Astrocyte (in vitro differentiated cells and primary cell): ENCODE measurements around the gene DHRS3. TPM values are rescaled to one million over a fixed set of nuclear protein-coding genes. Genes with fewer than 3 reads are reported as not detected.

Experiments used
- DNase-seq: peaks from one replicate; pipeline ENCODE4 v3.0.0-alpha.2; 2010; ENCODE audit warnings: low read depth
- FAIRE-seq: peaks from 2 replicates; lab custom pipeline; 2011; peaks lifted over from hg19 to GRCh38; lab: Jason Lieb, UNC
- H2AFZ ChIP-seq: 2 replicates; pipeline ENCODE4 v1.6.0; 2012; ENCODE audit warnings: low read depth, low read length, inconsistent platforms
- H3K27ac ChIP-seq: 2 replicates; pipeline ENCODE4 v1.5.1; 2011; ENCODE audit warnings: low read depth, low read length, inconsistent platforms
- H3K27me3 ChIP-seq: 2 replicates; pipeline ENCODE4 v1.6.0; 2011; ENCODE audit warnings: low read length, inconsistent platforms; ENCODE audit not compliant: insufficient read depth
- H3K36me3 ChIP-seq: 2 replicates; pipeline ENCODE4 v1.5.1; 2011; ENCODE audit warnings: low read length, inconsistent platforms; ENCODE audit not compliant: insufficient read depth
- H3K4me1 ChIP-seq: 2 replicates; pipeline ENCODE4 v1.5.1; 2011; ENCODE audit warnings: low read length, inconsistent platforms; ENCODE audit not compliant: insufficient read depth
- H3K4me2 ChIP-seq: 2 replicates; pipeline ENCODE4 v1.6.0; 2012; ENCODE audit warnings: low read length, inconsistent platforms
- H3K4me3 ChIP-seq: 2 replicates; pipeline ENCODE4 v1.5.1; 2011; ENCODE audit warnings: low read depth, mild to moderate bottlenecking, low read length, inconsistent platforms; ENCODE audit not compliant: insufficient read depth
- H3K79me2 ChIP-seq: 2 replicates; pipeline ENCODE4 v1.6.0; 2012; ENCODE audit warnings: mild to moderate bottlenecking, low read length, inconsistent platforms; ENCODE audit not compliant: insufficient read depth
- H3K9ac ChIP-seq: 2 replicates; pipeline ENCODE4 v1.6.0; 2012; ENCODE audit warnings: mild to moderate bottlenecking, low read length, inconsistent platforms
- H3K9me3 ChIP-seq: 2 replicates; pipeline ENCODE4 v1.5.1; 2012; ENCODE audit warnings: low read depth, mild to moderate bottlenecking, low read length, inconsistent platforms; ENCODE audit not compliant: insufficient read depth
- H4K20me1 ChIP-seq: 2 replicates; pipeline ENCODE4 v1.6.0; 2012; ENCODE audit warnings: low read length, inconsistent platforms; ENCODE audit not compliant: insufficient read depth
- H3K27ac Mint-ChIP-seq: one replicate; pipeline ENCODE4 v1.8.0; 2021; ENCODE audit warnings: mild to moderate bottlenecking, mixed read lengths; ENCODE audit not compliant: unreplicated experiment
- H3K27me3 Mint-ChIP-seq: one replicate; pipeline ENCODE4 v1.8.0; 2021; ENCODE audit warnings: low read depth, mixed read lengths; ENCODE audit not compliant: unreplicated experiment
- H3K36me3 Mint-ChIP-seq: one replicate; pipeline ENCODE4 v1.8.0; 2021; ENCODE audit warnings: low read depth, mixed read lengths; ENCODE audit not compliant: unreplicated experiment
- H3K4me1 Mint-ChIP-seq: one replicate; pipeline ENCODE4 v1.8.0; 2021; ENCODE audit warnings: low read depth, mixed read lengths; ENCODE audit not compliant: unreplicated experiment
- H3K4me3 Mint-ChIP-seq: one replicate; pipeline ENCODE4 v1.8.0; 2021; ENCODE audit warnings: mild to moderate bottlenecking, moderate library complexity, mixed read lengths; ENCODE audit not compliant: unreplicated experiment
- H3K9me3 Mint-ChIP-seq: one replicate; pipeline ENCODE4 v1.8.0; 2021; ENCODE audit warnings: mild to moderate bottlenecking, mixed read lengths; ENCODE audit not compliant: unreplicated experiment
- CTCF ChIP-seq: IDR thresholded peaks from 2 replicates; pipeline ENCODE4 v1.5.1; 2011; ENCODE audit warnings: low read depth, mild to moderate bottlenecking, inconsistent platforms, low read length, moderate library complexity; ENCODE audit not compliant: insufficient read depth
- EZH2 ChIP-seq: IDR thresholded peaks from 2 replicates; pipeline ENCODE4 v1.6.1; 2012; ENCODE audit warnings: mild to moderate bottlenecking, low read length, inconsistent platforms; ENCODE audit not compliant: insufficient read depth
- total RNA-seq: library from RNA; stranded (reverse); gene quantifications from 2 replicates; pipeline ENCODE4 v1.2.1, GENCODE V29; 2021

DHRS3 gene
- total RNA-seq, 1 donor from 2014 or later = 3.4 TPM

GRCh38 chr1:12551584-12551983 is 66.4 kb downstream of the DHRS3 start:
- no peak overlapping the region for H3K27ac ChIP-seq
- H3K4me3 ChIP-seq = no peak overlapping the region
- H3K9ac ChIP-seq = no peak overlapping the region
- H2AFZ ChIP-seq = no peak overlapping the region
- no peaks in the 10 kb centered on the region for H3K9me3 Mint-ChIP-seq
- DNase-seq (no peak), FAIRE-seq (no peak)
- H3K9me3 ChIP-seq = no peaks in the 10 kb centered on the region
- H3K36me3 Mint-ChIP-seq = no peaks in the 10 kb centered on the region
- peaks cover 20% of the 10 kb centered on the region for H3K4me1 ChIP-seq
- peaks cover 10% of the 10 kb centered on the region for H3K4me1 Mint-ChIP-seq
- H3K4me2 ChIP-seq = no peak overlapping the region
- H3K27me3 Mint-ChIP-seq = peaks cover 23% of the 10 kb centered on the region
- no peaks in the 10 kb centered on the region for H4K20me1 ChIP-seq
- H3K79me2 ChIP-seq = no peaks in the 10 kb centered on the region
- peaks cover 2% of the 10 kb centered on the region for H3K27me3 ChIP-seq
- H3K4me3 Mint-ChIP-seq = no peak overlapping the region
- no peak for TF ChIP-seq EZH2
- no peak for TF ChIP-seq CTCF
- no peak overlapping the region for H3K27ac Mint-ChIP-seq
- no peaks in the 10 kb centered on the region for H3K36me3 ChIP-seq

GRCh38 chr1:12549460-12550349 is 68.3 kb downstream of the DHRS3 start:
- no peak overlapping the region for H3K4me3 Mint-ChIP-seq
- H3K27me3 Mint-ChIP-seq = peaks cover 26% of the 10 kb centered on the region
- Histone ChIP-seq H3K4me1 (peaks cover 17% of the 10 kb centered on the region), H3K9ac (peak overlapping the region; percentile 71), H3K27me3 (peaks cover 2% of the 10 kb centered on the region), H3K9me3 (no peaks in the 10 kb centered on the region), H4K20me1 (no peaks in the 10 kb centered on the region), H3K27ac (peak overlapping the region; percentile 80), H2AFZ (no peak overlapping the region), H3K4me3 (no peak overlapping the region), H3K4me2 (peak overlapping the region; percentile 70), H3K36me3 (no peaks in the 10 kb centered on the region), H3K79me2 (no peaks in the 10 kb centered on the region)
- peaks cover 8% of the 10 kb centered on the region for H3K4me1 Mint-ChIP-seq
- H3K36me3 Mint-ChIP-seq = no peaks in the 10 kb centered on the region
- FAIRE-seq = peak; percentile 81
- DNase-seq = peak; percentile 98
- peak overlapping the region; percentile 64 for H3K27ac Mint-ChIP-seq
- TF ChIP-seq CTCF (no peak), EZH2 (no peak)
- no peaks in the 10 kb centered on the region for H3K9me3 Mint-ChIP-seq

- no peak overlapping the region for H2AFZ ChIP-seq
- H3K4me1 Mint-ChIP-seq = peaks cover 8% of the 10 kb centered on the region
- H3K36me3 Mint-ChIP-seq = no peaks in the 10 kb centered on the region
- peak overlapping the region; percentile 80 for H3K27ac ChIP-seq
- no peaks in the 10 kb centered on the region for H3K79me2 ChIP-seq
- H3K36me3 ChIP-seq = no peaks in the 10 kb centered on the region
- peak overlapping the region; percentile 71 for H3K9ac ChIP-seq
- H3K4me1 ChIP-seq = peaks cover 17% of the 10 kb centered on the region
- peaks cover 23% of the 10 kb centered on the region for H3K27me3 Mint-ChIP-seq
- TF ChIP-seq EZH2 = no peak
- no peak for TF ChIP-seq CTCF
- no peaks in the 10 kb centered on the region for H4K20me1 ChIP-seq
- H3K4me3 ChIP-seq = no peak overlapping the region
- DNase-seq = no peak
- H3K27me3 ChIP-seq = peaks cover 2% of the 10 kb centered on the region
- no peak overlapping the region for H3K4me3 Mint-ChIP-seq
- no peaks in the 10 kb centered on the region for H3K9me3 Mint-ChIP-seq
- no peaks in the 10 kb centered on the region for H3K9me3 ChIP-seq
- H3K27ac Mint-ChIP-seq = no peak overlapping the region
- no peak for FAIRE-seq
- H3K4me2 ChIP-seq = peak overlapping the region; percentile 70
Observed at GRCh38 chr1:12548973-12549459, 69.0 kb downstream of the DHRS3 start.
